Muscle layer of duodenum (tissue), 2 donors: ENCODE data around the gene MUC4.
"Not testable (repeated sequence)": the region's sequence is repeated elsewhere in the genome, so short reads cannot be mapped to it uniquely, and the experiment has no call there.

Experiments used
- H3K27ac ChIP-seq: one replicate; pipeline ENCODE4 v1.7.0; 2013; ENCODE audit warnings: mild to moderate bottlenecking, low read length
- H3K27me3 ChIP-seq: one replicate; pipeline ENCODE4 v1.7.0; 2013; ENCODE audit warnings: low read depth, mild to moderate bottlenecking, control low read depth, low read length
- H3K36me3 ChIP-seq, 2 donors: one replicate each; pipeline ENCODE4 v1.7.0; 2013; ENCODE audit warnings: low read length in 2 of 2, control low read depth in 1 of 2, mild to moderate bottlenecking in 1 of 2; ENCODE audit not compliant: insufficient read depth in 2 of 2, control insufficient read depth in 1 of 2
- H3K4me1 ChIP-seq, 2 donors: one replicate each; pipeline ENCODE4 v1.7.0; 2013; ENCODE audit warnings: low read length in 2 of 2, mild to moderate bottlenecking in 2 of 2, control low read depth in 1 of 2, moderate library complexity in 1 of 2; ENCODE audit not compliant: insufficient read depth in 2 of 2, control insufficient read depth in 1 of 2
- H3K4me3 ChIP-seq, 2 donors: one replicate each; pipeline ENCODE4 v1.7.0; 2013; ENCODE audit warnings: low read length in 2 of 2, low read depth in 1 of 2, mild to moderate bottlenecking in 1 of 2
- H3K9me3 ChIP-seq, 2 donors: one replicate each; pipeline ENCODE4 v1.7.0; 2013; ENCODE audit warnings: low read length in 2 of 2, control low read depth in 1 of 2, mild to moderate bottlenecking in 1 of 2; ENCODE audit not compliant: control insufficient read depth in 1 of 2
- donor health status: healthy.

Gene MUC4

DNA sequence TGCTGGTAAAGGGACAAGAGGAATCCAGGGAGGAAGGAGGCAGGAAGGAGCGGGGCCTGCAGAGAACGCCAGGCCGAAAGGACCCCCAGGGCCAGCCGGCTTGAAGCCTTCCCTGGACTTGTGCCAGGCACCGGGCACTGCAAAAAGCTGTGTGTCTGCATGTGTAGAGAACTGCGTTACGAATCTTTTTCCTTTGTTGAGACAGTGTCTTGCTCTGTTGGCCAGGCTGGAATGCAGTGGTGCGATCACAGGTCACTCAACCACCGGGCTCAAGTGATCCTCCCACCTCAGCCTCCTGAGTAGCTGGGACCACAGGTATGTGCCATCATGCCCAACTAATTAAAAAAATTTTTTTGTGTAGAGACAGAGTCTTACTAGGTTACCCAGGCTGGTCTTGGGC is 17.0 kb upstream of the MUC4 start:
- Histone ChIP-seq H3K4me3 (no peak overlapping the region), H3K9me3 (no peaks in the 10 kb centered on the region), H3K36me3 (no peaks in the 10 kb centered on the region), H3K27me3 (no peaks in the 10 kb centered on the region), H3K4me1 (no peaks in the 10 kb centered on the region), H3K27ac (no peak overlapping the region)

DNA sequence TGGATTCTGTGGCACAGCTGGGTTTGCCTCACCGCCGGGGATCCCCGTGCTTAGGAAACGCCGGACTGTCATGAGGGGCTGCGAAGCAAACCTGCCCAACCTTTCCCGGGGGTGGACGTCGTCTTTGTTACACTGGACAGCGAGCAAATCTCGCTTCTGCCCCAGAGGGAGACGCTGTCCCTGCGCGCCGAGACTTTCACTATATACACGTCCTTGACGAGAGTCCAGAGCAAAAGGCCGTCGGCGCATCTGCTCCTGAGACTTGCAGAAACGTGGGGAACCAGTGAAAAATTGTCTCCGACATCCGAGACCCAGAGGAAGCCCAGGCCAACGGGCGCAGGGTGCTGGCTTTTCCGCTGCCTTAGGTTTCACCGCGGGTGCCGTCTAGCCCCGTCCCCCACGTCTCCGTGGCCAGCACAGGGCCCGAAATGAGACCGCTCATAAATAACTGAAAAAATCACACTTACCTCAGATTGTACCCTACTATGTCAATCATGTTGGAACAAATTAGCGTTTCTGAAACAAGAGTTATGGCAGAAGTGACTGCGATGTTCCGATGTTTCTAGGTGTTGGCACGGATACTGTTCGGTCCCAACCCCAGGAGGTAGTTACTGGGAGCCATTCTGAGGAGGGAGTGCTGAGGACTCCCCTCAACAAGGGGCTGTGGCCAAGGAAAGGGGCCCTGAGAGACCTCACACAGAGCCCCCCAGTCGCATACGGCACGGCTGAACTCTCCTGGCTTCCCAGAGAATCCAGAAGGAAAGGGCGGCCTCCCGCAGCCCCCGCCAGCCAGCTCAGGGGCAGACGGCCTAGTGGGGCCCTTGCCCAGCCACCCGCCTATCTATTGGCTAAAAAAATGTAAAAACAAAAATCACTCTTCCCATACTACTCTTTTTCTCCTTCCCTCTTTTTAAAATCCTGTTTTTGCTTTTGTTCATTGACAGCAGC is 14.4 kb upstream of the MUC4 start:
- peaks cover 5% of the 10 kb centered on the region for H3K27me3 ChIP-seq
- no peaks in the 10 kb centered on the region for H3K4me1 ChIP-seq
- no peaks in the 10 kb centered on the region for H3K9me3 ChIP-seq
- H3K4me3 ChIP-seq = no peak overlapping the region
- H3K36me3 ChIP-seq = no peaks in the 10 kb centered on the region
- H3K27ac ChIP-seq = no peak overlapping the region

DNA sequence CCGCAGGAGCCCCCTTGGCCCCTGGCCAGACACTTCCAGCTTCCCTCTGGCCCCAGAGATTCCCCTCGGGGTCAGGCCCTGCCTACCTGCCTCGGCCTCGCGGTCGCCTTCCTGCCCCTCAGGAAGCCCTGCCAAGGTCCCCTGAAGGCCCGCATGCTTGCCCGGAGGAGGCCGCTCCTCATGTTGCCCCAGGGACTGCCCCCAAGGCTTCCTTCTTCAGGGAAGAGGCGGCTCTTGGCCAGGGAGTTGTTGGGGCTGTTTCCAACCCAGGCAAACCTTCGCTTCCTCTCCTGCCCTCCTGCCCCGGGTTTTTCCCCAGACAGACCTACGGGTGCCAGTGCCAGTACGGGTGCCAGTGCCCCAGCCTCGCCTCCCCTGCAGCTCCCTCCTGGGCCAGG is 13.5 kb upstream of the MUC4 start:
- Histone ChIP-seq H3K4me1 (no peaks in the 10 kb centered on the region), H3K27me3 (peaks cover 5% of the 10 kb centered on the region), H3K27ac (no peak overlapping the region), H3K36me3 (no peaks in the 10 kb centered on the region), H3K9me3 (no peaks in the 10 kb centered on the region), H3K4me3 (no peak overlapping the region)

DNA sequence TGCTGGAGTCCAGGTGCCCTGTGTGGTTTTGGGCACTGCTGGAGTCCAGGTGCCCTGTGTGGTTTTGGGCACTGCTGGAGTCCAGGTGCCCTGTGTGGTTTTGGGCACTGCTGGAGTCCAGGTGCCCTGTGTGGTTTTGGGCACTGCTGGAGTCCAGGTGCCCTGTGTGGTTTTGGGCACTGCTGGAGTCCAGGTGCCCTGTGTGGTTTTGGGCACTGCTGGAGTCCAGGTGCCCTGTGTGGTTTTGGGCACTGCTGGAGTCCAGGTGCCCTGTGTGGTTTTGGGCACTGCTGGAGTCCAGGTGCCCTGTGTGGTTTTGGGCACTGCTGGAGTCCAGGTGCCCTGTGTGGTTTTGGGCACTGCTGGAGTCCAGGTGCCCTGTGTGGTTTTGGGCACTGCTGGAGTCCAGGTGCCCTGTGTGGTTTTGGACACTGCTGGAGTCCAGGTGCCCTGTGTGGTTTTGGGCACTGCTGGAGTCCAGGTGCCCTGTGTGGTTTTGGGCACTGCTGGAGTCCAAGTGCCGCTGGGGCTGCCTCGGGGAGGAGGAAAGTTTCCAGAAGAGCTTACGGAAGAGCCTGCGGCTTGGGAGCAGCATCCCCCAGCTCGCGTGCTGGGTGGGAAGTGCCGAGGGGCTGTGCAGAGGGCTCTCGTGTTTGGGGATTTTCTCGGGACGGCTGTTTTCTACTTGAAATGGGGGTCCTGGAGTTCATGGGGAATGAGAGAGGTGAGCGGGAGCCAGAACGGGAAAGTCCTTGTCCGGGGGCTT is 12.9 kb upstream of the MUC4 start:
- H3K27me3 ChIP-seq = not testable (repeated sequence)

DNA sequence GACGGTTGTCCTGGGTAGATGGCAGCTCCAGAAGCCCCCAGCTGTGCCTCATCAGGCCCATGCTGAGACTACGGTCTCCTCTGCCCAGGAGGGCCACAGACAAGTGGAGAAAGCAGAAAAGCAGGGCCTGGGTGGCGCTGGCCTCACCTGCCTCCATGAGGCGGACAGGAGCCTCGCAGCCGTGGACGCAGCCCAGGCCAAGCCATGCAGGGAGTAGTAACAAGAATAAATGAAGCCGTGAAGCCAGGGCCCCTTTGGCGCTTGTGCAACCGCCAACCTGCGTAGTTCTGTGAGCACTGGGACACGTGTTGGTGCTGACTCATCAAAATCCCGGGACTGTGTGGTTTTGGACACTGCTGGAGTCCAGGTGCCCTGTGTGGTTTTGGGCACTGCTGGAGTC is 12.3 kb upstream of the MUC4 start:
- no peaks in the 10 kb centered on the region for H3K36me3 ChIP-seq
- no peak overlapping the region for H3K27ac ChIP-seq
- H3K4me3 ChIP-seq = no peak overlapping the region
- no peaks in the 10 kb centered on the region for H3K4me1 ChIP-seq
- H3K9me3 ChIP-seq = no peaks in the 10 kb centered on the region
- peaks cover 5% of the 10 kb centered on the region for H3K27me3 ChIP-seq

More for the DNA sequence above, 12.9 kb upstream of the MUC4 start:
- H3K4me3 ChIP-seq, H3K36me3 ChIP-seq, H3K9me3 ChIP-seq, H3K27ac ChIP-seq, H3K4me1 ChIP-seq: not testable (repeated sequence)

DNA sequence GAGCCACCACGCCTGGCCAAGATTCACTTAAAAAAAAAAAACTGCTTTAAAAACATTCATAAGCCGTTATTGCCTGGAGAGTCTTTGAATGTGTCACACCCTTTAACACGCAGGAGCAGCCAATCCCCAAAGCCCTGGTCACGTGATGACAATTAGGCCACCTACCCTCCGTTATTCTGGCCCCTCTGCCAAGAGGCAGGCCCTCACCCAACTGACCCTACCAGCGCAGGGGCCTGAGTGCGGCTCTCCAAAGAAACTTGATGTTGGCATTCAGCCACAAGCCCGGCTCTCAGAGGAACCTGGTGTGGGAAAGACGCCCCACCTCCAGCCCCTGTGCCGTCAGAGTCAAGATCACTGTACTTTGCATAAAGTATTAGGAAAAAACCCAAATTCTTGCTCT is 11.6 kb upstream of the MUC4 start:
- Histone ChIP-seq H3K27ac (no peak overlapping the region), H3K36me3 (no peaks in the 10 kb centered on the region), H3K4me3 (no peak overlapping the region), H3K9me3 (no peaks in the 10 kb centered on the region), H3K27me3 (peaks cover 5% of the 10 kb centered on the region), H3K4me1 (no peaks in the 10 kb centered on the region)

DNA sequence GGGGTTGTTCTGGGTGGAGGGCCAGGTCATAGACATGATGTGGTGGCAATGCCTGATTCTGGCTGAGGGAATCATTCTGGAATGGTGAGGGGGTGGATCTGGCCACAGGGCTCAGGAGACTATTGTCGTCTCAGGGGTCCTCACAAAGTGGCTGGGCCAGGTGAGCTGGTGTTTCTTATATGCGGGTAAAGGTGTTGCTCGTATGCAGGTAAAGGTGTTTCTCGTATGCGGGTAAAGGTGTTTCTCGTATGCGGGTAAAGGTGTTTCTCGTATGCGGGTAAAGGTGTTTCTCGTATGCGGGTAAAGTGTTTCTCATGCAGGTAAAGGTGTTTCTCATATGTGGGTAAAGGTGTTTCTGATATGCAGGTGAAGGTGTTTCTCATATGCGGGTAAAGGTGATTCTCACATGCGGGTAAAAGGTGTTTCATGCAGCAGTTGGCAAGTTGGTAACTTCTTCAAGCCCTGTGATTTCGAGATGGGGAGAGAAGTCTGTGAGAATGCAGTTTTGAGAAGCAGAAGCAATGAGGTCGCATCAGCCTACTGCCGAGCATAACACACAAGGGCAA is 10.5 kb upstream of the MUC4 start:
- Histone ChIP-seq H3K4me1 (no peaks in the 10 kb centered on the region), H3K4me3 (no peak overlapping the region), H3K36me3 (no peaks in the 10 kb centered on the region), H3K27me3 (peaks cover 5% of the 10 kb centered on the region), H3K27ac (no peak overlapping the region), H3K9me3 (no peaks in the 10 kb centered on the region)

DNA sequence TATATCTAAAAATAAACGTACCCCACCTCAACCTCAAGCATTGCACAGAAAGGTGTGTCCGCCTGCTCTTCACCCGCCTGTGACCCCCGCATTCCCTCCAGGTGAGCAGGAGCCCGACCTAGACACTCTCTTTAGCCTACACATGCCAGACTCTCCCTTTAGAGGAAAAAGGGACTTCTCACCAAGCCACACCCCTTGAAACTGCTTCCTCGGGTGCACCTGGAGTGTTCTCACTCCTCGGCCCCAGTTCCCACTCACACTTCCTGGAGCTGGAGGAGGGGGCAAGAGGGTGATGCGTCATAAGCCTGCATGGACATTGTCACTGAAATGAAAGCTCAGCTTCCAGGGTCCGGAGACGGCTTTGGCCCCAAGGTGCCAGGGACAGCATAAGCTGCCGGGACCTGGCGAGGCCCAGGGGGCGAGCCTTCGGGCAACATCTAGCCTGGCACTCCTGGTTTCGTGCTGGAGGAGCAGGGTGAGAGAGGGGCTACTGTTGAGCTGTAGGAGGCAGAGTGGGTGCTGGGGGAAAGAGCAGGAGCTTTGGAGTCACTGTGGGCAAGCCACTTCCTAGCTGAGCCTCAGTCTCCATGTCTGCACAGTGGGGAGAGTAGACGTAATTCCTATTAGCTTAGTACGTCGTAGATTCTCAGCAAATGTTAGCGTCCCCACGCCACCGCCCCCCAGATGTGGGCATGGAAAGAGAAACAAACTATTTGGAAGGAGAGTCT is 9.8 kb upstream of the MUC4 start:
- peaks cover 5% of the 10 kb centered on the region for H3K27me3 ChIP-seq
- H3K4me1 ChIP-seq = no peaks in the 10 kb centered on the region
- H3K9me3 ChIP-seq = no peaks in the 10 kb centered on the region
- no peak overlapping the region for H3K4me3 ChIP-seq
- no peak overlapping the region for H3K27ac ChIP-seq
- no peaks in the 10 kb centered on the region for H3K36me3 ChIP-seq

DNA sequence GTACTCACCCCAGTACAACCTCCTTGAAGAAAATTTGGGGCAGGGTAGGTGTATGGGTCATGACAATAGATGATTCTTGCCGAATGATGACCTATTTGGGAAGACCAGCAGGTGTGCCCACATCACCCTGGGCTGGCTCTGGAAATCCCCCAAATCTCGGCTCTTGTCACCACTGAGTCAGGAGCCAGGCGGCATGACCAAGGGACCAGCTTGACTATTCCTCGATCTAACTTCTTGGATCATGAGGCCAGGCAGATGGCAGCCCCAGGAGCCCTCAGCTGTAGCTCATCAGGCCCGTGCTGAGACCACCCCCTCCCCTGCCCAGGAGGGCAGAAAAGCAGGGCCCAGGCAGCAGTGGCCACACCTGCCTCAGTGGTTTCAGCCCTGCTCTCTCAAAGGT is 9.2 kb upstream of the MUC4 start:
- Histone ChIP-seq H3K4me3 (no peak overlapping the region), H3K9me3 (no peaks in the 10 kb centered on the region), H3K27me3 (peaks cover 5% of the 10 kb centered on the region), H3K36me3 (no peaks in the 10 kb centered on the region), H3K27ac (no peak overlapping the region), H3K4me1 (no peaks in the 10 kb centered on the region)

DNA sequence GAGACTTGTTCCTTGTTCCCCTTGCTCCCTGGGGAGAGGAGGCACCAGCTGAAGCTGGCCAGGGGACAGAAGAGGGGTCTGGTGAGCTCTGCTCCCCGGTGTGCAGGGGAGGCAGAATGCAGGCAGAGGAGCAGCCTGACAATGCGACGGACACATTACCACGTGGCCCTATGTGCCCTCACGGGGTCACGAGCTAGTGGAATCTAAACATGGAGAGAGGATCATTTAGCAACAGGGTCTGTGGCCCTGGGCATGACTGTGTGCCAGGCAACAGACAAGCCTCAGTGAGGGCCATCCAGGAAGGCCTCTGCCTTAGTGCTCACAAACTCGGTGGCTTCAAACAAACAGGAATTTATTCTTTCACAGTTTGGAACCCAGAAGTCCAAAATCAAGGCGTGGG is 8.5 kb upstream of the MUC4 start:
- no peaks in the 10 kb centered on the region for H3K36me3 ChIP-seq
- H3K4me1 ChIP-seq = no peaks in the 10 kb centered on the region
- H3K9me3 ChIP-seq = no peaks in the 10 kb centered on the region
- no peak overlapping the region for H3K4me3 ChIP-seq
- H3K27ac ChIP-seq = no peak overlapping the region
- peaks cover 5% of the 10 kb centered on the region for H3K27me3 ChIP-seq

DNA sequence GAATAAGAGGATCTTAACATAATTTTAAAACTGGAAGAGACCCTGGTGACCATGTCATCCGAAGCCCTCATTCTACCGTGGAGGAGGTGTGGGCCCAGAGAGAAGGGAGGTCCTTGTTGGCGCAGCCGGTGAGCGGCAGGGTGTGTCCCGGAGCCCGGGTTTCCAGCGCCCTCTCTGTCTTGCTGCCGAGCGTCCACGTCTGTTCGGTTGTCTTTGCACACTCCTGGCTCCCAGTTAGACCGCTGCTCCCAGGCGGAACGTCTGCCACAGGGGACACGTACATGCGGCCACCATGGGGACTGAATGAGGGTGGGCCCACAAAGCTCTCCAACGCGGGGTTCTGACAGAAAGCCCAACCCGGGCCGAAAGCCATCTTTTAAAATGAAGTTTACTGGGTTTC is 6.6 kb upstream of the MUC4 start:
- Histone ChIP-seq H3K27me3 (peaks cover 5% of the 10 kb centered on the region), H3K4me3 (no peak overlapping the region), H3K27ac (no peak overlapping the region), H3K9me3 (no peaks in the 10 kb centered on the region), H3K36me3 (no peaks in the 10 kb centered on the region), H3K4me1 (no peaks in the 10 kb centered on the region)
